HG03354 (cell line): ENCODE data around the gene GANC.

Source experiments
- ATAC-seq: cut with Tn5 transposase; IDR thresholded peaks from one replicate; pipeline ENCODE4 v1.9.1; 2021; ENCODE audit warnings: mild to moderate bottlenecking; ENCODE audit not compliant: unreplicated experiment, poor library complexity, severe bottlenecking

Gene GANC

GRCh38 chr15:42367041-42367440, 94.0 kb downstream of the GANC start:
- ATAC-seq: no peak

GRCh38 chr15:42368096-42368495, 95.1 kb downstream of the GANC start:
- ATAC-seq: no peak

GRCh38 chr15:42371096-42371495, 98.1 kb downstream of the GANC start:
- ATAC-seq: no peak

GRCh38 chr15:42373274-42373673, 100.3 kb downstream of the GANC start:
- no peak for ATAC-seq

- no peak for ATAC-seq
Observed at GRCh38 chr15:42373936-42374335, 100.9 kb downstream of the GANC start.

GRCh38 chr15:42374810-42375209, 101.8 kb downstream of the GANC start:
- no peak for ATAC-seq

- ATAC-seq: no peak
Observed at GRCh38 chr15:42375252-42375651, 102.3 kb downstream of the GANC start.

GRCh38 chr15:42375941-42376340, 102.9 kb downstream of the GANC start:
- no peak for ATAC-seq

GRCh38 chr15:42378011-42378410, 105.0 kb downstream of the GANC start:
- no peak for ATAC-seq

- ATAC-seq: no peak
Observed at GRCh38 chr15:42384597-42384996, 111.6 kb downstream of the GANC start.

GRCh38 chr15:42385206-42385979, 112.4 kb downstream of the GANC start:
- ATAC-seq: no peak

GRCh38 chr15:42385980-42386700, 113.1 kb downstream of the GANC start:
- no peak for ATAC-seq

- no peak for ATAC-seq
Observed at GRCh38 chr15:42387603-42388002, 114.6 kb downstream of the GANC start.

GRCh38 chr15:42392309-42393024, 119.5 kb downstream of the GANC start:
- no peak for ATAC-seq

GRCh38 chr15:42394106-42394505, 121.1 kb downstream of the GANC start:
- no peak for ATAC-seq

- no peak for ATAC-seq
Observed at GRCh38 chr15:42395838-42396237, 122.8 kb downstream of the GANC start.

- ATAC-seq: no peak
Observed at GRCh38 chr15:42401544-42402454, 128.8 kb downstream of the GANC start.

GRCh38 chr15:42402455-42403205, 129.6 kb downstream of the GANC start:
- no peak for ATAC-seq

GRCh38 chr15:42403389-42403788, 130.4 kb downstream of the GANC start:
- ATAC-seq: no peak
